GM11168 (cell line): ENCODE results near the gene PFAS.

Source experiments
- in situ Hi-C: fragments of 300-500 bp; cut with MboI; formaldehyde crosslinking; loops from one replicate; pipeline ENCODE4 v1.12.0; 2022; ENCODE audit warnings: low sequenced_read_pairs; ENCODE audit not compliant: unreplicated experiment

Gene PFAS

DNA sequence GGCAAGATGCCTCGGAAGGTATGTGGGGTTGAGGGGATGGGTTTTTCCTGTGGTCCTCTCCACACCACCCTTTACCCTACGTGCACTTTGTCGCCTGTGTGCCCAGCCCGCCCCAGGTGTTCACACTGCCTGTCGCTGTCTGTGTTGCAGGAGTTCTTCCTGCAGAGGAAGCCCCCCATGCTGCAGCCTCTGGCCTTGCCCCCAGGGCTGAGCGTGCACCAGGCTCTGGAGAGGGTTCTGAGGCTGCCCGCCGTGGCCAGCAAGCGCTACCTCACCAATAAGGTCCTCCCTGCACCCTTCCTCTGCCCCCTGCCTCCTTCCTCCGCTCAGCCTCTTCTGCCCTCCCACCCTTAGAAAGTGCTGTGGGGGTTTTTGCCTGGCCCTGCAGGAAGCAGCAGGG, 15.2 kb downstream of the PFAS start:
- in situ Hi-C loops: no loop called here

DNA sequence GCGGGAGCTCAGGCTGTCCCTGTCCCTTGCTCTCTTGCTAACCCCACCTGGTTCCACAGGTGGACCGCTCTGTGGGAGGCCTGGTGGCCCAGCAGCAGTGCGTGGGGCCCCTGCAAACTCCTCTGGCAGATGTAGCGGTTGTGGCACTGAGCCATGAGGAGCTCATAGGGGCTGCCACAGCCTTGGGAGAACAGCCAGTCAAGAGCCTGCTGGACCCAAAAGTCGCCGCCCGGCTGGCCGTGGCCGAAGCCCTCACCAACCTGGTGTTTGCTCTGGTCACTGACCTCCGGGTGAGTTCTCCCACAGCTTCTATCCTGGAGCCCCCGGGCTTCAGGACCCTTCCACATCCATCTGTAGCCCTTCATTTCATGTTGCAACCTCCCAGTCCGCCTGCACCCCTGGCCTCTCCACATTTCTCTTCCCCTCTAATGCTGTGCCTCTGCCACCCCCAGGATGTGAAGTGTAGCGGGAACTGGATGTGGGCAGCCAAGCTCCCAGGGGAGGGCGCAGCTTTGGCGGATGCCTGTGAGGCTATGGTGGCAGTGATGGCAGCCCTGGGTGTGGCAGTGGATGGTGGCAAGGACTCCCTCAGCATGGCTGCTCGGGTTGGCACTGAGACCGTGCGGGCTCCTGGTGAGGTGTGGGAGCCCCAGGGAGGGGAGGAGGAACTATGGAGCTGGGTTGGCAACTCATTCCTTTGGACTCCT, 15.9 kb downstream of the PFAS start:
- in situ Hi-C loops: no loop called here

DNA sequence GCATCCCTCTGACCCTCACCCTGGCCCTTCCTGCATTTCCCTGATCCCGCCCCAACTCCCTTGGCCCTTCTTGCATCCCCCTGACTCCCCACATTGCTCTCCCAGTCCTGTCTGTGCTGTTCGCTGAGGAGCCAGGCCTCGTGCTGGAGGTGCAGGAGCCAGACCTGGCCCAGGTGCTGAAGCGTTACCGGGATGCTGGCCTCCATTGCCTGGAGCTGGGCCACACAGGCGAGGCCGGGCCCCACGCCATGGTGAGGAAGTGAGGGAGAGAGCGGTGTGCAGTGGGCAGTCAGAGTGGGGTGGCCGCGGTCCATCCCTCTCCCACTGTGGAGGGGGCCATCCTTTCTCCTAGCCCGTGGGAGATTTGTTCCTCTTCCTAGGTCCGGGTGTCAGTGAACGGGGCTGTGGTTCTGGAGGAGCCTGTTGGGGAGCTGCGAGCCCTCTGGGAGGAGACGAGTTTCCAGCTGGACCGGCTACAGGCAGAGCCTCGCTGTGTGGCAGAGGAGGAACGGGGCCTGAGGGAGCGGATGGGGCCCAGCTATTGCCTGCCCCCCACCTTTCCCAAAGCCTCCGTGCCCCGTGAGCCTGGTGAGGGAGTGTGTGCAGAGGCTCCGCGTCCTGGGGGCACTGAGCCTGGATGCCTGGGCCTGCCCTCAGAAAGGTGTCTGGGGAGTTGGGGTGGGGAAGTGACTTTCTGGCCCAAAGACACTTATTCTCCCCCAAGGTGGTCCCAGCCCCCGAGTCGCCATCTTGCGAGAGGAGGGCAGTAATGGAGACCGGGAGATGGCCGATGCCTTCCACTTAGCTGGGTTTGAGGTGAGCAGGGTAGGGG, 17.8 kb downstream of the PFAS start:
- in situ Hi-C loops: no loop called here

DNA sequence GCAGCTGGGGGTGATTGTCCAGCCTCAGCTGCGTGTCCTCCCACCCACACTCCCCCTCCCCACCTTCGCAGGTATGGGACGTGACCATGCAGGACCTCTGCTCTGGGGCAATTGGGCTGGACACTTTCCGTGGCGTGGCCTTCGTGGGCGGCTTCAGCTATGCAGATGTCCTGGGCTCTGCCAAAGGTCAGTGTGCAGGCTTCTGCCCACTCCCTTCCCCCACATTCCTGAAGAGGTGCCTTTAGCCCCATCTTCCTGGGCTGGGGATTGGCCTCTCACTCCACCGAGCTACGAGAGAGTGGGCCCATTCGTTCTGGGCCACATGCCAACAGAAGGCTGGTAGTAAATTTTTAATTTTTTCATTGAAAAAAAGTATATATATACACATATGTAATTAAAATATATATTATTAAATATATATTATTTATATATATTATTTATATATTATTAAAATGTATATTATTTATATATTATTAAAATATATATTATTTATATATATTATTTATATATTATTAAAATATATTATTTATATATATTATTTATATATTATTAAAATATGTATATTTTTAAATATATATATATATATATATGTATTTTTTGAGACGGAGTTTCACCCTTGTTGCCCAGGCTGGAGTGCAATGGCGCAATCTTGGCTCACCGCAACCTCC, 18.5 kb downstream of the PFAS start:
- in situ Hi-C loops: no loop called here

DNA sequence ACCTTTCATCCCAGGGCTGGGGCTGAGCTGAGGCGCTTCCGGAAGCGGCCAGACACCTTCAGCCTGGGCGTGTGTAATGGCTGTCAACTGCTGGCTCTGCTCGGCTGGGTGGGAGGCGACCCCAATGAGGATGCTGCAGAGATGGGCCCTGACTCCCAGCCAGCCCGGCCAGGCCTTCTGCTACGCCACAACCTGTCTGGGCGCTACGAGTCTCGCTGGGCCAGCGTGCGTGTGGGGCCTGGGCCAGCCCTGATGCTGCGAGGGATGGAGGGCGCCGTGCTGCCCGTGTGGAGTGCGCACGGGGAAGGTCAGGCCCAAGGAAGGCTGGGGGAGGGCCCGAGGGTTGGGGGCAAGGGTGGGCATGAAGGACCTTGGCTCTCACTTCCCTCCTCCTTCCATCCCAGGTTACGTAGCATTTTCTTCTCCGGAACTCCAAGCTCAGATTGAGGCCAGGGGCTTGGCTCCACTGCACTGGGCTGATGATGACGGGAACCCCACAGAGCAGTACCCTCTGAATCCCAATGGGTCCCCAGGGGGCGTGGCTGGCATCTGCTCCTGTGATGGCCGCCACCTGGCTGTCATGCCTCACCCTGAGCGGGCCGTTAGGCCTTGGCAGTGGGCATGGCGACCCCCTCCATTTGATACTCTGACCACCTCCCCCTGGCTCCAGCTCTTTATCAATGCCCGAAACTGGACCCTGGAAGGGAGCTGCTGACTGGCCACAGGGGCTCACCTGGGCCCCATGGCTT, 19.6 kb downstream of the PFAS start:
- in situ Hi-C loops: no loop called here

DNA sequence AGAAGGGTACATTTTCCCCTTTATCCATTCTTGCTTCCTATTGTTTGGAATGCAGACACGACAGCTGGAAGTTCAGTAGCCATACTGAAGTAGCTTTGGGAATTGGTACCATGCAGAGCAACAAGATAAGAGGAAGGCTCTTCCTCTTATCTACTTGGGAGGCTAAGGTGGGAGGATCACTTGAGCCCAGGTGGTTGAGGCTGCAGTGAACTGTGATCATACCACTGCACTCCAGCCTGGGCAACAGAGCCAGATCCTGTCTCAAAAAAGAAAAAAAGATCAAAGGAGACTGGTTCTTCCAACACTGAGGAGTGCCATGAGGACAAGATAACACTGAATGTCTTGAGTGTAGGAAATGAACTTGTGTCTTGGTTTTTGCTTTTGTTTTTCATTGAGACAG, 23.3 kb downstream of the PFAS start:
- in situ Hi-C loops: no loop called here

DNA sequence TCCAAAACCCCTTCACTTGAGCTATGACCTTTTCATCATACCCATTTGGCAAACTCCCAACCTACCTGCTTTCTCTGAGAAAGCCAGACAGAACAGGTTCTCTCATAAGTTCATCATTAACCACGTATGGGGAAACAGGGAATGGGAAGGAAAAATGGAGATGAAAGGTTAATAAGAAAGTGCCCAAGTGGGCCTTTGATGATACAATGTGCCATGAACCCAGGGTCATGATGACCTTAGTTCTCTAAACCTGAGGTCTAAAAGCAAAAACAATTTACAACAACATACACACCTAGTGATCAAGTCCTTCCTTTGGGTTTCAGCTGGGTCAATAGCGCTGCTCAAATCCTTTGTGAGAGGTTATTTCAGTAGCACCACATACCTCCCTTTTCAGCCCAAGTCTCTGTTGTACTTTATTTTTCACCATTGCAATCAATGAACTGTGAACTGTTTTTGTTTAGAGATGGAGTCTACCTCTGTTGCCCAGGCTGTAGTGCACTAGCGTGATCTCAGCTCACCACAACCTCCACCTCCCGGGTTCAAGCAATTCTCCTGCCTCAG, 24.9 kb downstream of the PFAS start:
- in situ Hi-C loops: no loop called here

DNA sequence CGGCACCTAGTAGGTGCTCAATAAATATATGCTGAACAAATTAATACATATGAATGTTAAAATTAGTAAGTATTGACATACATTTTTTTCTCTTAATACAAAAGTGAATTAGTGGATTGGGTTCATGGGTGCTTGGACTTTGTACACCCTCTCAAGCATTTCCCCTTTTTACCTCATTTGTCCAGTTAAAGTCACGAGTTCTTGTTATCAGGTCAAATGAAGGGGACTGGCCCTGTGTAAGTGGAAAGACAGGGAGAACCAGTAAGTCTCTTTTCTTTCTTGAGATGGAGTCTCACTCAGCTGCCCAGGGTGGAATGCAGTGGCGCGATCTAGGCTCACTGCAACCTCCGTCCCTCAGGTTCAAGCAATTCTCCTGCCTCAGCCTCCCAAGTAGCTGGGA, 25.7 kb downstream of the PFAS start:
- in situ Hi-C loops: no loop called here

DNA sequence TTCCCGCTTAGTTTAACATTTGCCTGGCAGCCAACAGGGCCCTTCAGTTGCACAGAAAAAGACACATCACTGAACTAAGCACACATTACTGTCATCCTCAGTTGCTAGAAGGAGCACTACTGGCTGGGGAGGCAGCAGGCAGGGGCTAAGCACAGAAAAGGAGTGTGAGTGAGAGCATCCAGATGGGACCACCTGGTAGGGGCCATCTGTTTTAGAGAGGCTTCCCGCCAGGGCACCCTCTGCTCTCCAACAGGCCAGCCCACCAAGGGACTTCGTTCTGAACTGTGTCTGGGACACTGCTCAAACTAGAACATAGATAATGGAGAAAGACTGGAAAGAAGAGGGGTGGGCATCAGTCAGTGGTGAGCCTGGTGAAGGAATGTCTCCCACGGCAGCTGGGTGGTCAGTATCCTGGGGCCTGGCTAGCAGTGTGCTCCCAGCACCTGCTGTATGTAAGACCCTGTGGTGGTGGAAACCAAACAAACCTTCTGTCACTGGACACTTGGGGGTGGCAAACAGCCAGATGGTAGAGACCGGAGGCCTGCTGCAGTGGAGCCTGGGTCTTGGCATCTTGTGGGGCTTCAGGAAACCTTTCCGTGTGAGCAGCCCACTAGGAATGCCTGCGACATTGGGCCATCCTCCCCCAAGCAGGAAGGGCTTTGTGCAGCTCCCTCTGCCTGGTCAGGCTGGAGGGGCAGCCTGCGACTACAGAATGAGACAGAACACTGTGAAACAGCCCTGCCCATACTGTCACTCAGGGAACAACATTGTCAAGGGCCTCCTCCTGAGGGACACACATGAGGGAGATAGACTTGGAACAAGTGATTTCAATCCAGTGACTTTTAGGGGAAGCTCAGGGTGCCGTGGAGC, 26.6 kb downstream of the PFAS start:
- in situ Hi-C loops: no loop called here

DNA sequence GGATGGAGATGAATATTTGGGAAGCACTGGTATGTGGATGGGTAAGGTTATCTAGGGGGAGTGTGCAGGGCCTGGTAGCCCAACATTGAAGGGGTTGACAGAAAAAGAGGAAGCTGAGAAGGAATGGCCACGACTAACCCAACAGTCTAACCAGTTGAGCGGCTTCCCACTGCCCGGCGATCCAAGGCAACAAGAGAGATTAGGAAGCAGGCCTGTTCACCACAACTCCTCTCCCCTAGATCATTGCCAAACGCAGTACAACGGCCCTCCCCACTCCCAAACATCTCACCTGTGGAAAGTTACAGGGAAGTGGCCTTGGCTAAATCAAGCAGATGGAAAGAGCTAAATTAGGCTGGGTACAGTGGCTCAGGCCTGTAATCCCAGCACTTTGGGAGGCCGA, 28.2 kb downstream of the PFAS start:
- in situ Hi-C loops: no loop called here

DNA sequence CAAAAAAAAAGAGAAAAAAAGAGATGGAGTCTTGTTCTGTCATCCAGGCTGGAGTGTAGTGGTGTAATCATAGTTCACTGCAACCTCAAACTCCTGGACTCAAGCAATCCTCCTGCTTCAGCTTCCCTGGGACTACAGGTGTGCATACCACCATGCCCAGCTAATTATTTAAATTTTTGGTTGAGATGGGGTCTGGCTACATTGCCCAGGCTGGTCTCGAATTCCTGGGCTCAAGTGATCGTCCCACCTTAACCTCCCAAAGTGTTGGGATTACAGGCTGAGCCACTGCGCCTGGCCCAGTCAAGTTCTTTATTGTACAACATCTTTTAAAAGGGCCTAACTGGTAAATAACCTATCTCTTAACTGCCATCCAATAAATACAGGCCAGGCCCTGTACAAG, 33.3 kb downstream of the PFAS start:
- in situ Hi-C loops: no loop called here

DNA sequence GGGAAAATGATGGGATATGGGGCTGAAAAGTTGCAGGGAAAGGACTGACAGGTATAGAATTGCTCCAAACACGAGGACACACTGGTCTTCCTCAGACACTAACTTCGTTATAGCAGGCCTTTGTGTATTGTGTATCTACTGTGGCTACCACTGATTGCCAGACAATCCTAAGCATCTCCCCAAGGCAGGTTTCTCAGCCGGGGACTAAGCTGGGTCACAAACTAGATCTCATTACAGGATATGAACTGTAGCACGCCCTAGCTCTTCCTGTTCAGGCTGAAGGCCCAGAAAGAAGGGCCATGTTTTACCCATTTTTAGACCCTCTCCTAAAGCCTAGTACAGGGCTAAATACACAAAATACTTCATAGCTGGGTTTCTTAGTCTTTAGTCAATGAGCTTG, 34.3 kb downstream of the PFAS start:
- in situ Hi-C loops: no loop called here

DNA sequence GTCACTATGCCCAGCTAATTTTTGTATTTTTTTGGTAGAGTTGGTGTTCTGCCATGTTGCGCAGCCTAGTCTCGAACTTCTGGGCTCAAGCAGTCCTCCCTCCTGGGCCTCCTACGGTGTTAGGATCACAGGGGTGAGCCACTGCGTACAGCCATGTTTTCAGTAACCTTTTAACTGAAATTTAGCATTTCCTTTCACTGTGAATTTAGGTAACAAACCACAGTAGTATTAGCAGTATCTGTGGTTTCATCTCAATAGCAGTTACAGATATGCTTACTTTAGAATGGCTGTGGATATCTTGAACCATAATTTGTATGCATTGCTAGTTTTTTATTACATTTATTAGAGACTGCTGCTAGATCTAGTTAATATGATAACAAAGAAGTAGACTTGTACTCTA, 35.0 kb downstream of the PFAS start:
- in situ Hi-C loops: no loop called here

DNA sequence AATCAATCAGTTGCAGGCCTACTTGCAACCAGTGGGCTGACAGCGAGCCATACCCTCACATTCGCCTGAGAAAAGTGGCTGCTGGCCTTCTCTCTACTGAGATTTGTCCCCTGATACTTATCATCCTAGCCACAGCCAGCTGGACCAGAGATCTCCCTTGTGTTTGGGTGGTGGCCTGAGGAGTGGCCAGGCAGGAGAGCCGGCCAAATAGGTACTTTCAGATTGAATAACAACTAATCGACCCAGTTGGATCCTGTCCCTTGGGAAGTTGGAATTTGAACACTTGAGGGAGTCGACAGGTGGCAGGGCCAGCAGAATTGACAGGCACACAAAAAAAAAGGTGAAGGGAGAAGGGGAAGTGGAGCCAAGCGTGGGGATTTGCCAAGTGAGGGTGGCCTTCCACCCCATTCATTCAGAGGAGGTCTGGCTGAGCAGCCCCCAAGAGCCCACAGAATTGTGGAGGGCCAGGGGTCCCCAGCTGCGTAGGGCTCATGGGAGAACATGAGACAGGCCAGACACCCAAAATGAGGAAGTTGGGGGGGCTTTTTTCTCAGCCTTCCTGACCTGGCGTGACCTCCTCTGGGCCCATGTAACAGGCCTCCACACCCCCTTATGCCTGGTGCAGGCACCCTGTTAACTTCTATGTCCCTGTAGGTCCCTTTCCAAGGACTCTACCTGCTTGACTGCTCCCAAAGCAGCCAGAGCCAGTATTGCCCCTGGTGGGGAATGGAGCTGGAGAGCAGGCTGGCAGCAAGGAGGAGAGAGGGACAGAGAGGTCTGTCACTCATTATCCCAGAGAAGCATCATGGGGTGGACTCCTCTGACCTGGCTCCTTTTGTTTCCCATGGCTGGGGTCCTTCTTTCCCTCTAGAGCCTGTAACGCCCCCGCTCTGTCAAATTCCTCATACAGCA, 36.4 kb downstream of the PFAS start:
- in situ Hi-C loops: no loop called here

DNA sequence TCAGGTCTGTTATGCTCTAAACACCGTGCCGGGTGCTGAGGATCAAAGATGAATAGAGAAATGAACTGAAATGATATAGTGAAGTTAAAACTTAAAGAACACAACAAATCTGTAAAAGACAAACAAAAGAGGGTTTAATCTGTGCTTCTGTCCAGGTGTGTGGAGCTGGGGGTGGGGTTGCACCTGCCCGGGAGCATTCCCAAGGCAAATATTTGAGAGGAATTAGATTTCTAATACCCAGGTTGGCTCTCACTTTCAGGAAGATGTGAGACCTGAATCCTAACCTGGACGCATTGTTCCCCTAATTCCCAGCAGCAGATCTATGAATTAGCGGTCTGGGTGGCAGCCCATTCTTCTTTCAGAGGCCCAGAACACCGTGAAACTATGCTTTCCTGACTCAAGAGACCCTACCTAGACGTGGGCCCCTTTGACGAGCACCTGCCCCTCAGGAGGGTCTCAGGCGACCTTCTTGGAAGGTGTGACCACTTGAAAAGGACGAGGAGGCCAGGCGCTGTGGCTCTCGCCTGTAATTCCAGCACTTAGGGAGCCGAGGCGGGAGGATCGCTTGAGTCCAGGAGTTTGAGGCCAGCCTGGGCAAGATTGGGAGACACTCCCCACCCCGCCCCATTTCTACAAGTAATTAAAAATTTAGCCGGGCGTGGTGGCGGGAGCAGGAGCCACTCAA, 38.7 kb downstream of the PFAS start:
- in situ Hi-C loops: no loop called here

DNA sequence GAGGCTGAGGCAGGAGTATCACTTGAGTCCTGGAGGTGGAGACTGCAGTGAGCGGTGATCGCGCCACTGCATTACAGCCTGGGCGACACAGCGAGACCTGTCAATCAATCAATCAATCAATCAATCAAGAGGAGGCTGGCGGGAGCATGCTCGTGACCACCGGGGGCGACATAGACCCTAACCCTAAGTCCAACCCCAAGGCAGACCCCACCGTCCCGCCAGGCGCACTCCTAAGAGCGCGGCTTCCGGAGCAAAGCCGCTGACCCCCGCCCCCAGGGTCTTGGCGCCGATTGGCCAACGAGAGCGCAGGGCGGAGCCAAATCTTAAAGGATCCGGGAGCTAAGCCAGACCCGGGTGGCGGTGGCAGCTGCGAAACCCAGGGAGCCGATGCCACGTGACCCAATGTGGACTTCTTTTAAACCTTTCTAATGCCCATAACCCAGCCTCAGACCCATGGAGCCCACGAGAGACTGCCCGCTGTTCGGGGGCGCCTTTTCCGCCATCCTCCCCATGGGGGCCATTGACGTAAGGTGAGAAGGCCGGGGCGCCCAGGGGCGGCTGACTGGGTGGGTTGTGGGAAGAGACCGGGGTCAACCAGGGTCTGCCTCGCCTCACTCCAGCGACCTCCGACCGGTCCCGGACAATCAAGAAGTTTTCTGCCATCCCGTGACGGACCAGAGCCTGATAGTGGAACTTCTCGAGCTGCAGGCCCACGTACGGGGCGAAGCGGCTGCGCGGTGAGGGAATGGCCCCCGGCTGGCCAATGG, 39.4 kb downstream of the PFAS start, which contains the start of gene RANGRF:
Gene RANGRF, plus strand, starts transcription at position 335 of the 767 bp plus-strand sequence. Its CDS starts 119 bp downstream, at position 454.
- in situ Hi-C loops: no loop called here

DNA sequence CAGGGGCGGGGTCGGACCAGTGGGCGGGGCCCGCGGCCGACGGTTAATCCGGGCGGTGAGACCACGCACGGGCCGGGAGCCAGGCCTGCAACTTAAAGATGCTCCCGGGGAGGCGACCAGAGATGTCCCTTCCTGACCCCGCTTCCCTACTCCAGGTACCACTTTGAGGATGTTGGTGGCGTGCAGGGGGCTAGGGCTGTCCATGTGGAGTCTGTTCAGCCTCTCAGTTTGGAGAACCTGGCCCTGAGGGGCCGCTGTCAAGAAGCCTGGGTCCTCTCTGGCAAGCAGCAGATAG, 40.0 kb downstream of the PFAS start:
- in situ Hi-C loops: no loop called here
